HepG2 (cell line): ENCODE measurements around the gene COX4I1. TPM values are rescaled to one million over a fixed set of nuclear protein-coding genes. Genes with fewer than 3 reads are reported as not detected.

Experiments used
- ARHGAP35 ChIP-seq: sonication (generic); formaldehyde crosslinking; IDR thresholded peaks from 2 replicates; pipeline ENCODE4 v1.9.0; 2022; ENCODE audit warnings: mild to moderate bottlenecking, inconsistent platforms, moderate library complexity, missing genetic modification reagents, borderline replicate concordance
- HOXA7 ChIP-seq: sonication (generic); formaldehyde crosslinking; IDR thresholded peaks from 2 replicates; pipeline ENCODE4 v1.8.1; 2022; ENCODE audit warnings: mild to moderate bottlenecking, missing genetic modification reagents, moderate library complexity
- MIER3 ChIP-seq: IDR thresholded peaks from 2 replicates; pipeline ENCODE4 v1.6.1; 2016; ENCODE audit warnings: missing compliant biosample characterization, borderline replicate concordance
- NFATC3 ChIP-seq: sonication (generic); formaldehyde crosslinking; IDR thresholded peaks from 2 replicates; pipeline ENCODE4 v1.5.1; 2020; ENCODE audit warnings: mild to moderate bottlenecking, missing genetic modification reagents
- POGZ ChIP-seq: sonication (generic); formaldehyde crosslinking; IDR thresholded peaks from 2 replicates; pipeline ENCODE4 v1.4.0; 2020; ENCODE audit warnings: mild to moderate bottlenecking, missing genetic modification reagents
- SOX5 ChIP-seq: IDR thresholded peaks from 2 replicates; pipeline ENCODE4 v1.6.1; 2016; ENCODE audit warnings: borderline replicate concordance
- ZNF432 ChIP-seq: sonication (generic); formaldehyde crosslinking; IDR thresholded peaks from 2 replicates; pipeline ENCODE4 v1.5.0; 2020; ENCODE audit warnings: missing genetic modification reagents, mild to moderate bottlenecking, borderline replicate concordance
- ZNF776 ChIP-seq: sonication (generic); formaldehyde crosslinking; IDR thresholded peaks from 2 replicates; pipeline ENCODE4 v1.4.0; 2020; ENCODE audit warnings: mild to moderate bottlenecking, missing genetic modification reagents
- ZNF781 ChIP-seq: sonication (generic); formaldehyde crosslinking; IDR thresholded peaks from 2 replicates; pipeline ENCODE4 v1.5.1; 2020; ENCODE audit warnings: borderline replicate concordance, mild to moderate bottlenecking, missing genetic modification reagents; ENCODE audit errors: not compliant biosample characterization
- polyA plus RNA-seq, 8 experiments: library from polyadenylated mRNA; depleted of rRNA in 3 of 8; stranded (reverse) in 7 of 8; unstranded in 1 of 8; fragments of >200 nt; fragmentation: Illumina TruSeq in 4 of 8; extraction: Trizol in 4 of 8; gene quantifications; 2 replicates each; pipeline versions ENCODE4 v1.2.1 to v1.2.3, GENCODE V29; 2011 to 2016; ENCODE audit warnings: low read depth in 4 of 8, missing spikeins in 1 of 8, mixed read lengths in 1 of 8; ENCODE audit not compliant: insufficient read depth in 1 of 8
- total RNA-seq, 5 experiments: library from RNA; depleted of rRNA; stranded (reverse); fragments of >200 nt; fragmentation: Illumina TruSeq; extraction: Trizol; gene quantifications; 2 replicates each; pipeline ENCODE4 v1.2.3, GENCODE V29; 2016; ENCODE audit warnings: low read depth in 1 of 5
- TF ChIP-seq, protein P1 (sequence below): sonication (generic); formaldehyde crosslinking; IDR thresholded peaks from 2 replicates; pipeline ENCODE4 v1.4.0; 2020; ENCODE audit warnings: mild to moderate bottlenecking, missing genetic modification reagents
- TF ChIP-seq, protein P2 (sequence below): sonication (generic); formaldehyde crosslinking; IDR thresholded peaks from 2 replicates; pipeline ENCODE4 v1.4.0; 2020; ENCODE audit warnings: mild to moderate bottlenecking, missing genetic modification reagents
- TF ChIP-seq, protein P3 (sequence below): sonication (generic); formaldehyde crosslinking; IDR thresholded peaks from 2 replicates; pipeline ENCODE4 v1.5.0; 2020; ENCODE audit warnings: mild to moderate bottlenecking, missing genetic modification reagents, borderline replicate concordance
- TF ChIP-seq, protein P4 (sequence below): sonication (generic); formaldehyde crosslinking; IDR thresholded peaks from 2 replicates; pipeline ENCODE4 v1.8.1; 2023; ENCODE audit warnings: mild to moderate bottlenecking, inconsistent platforms, moderate library complexity, missing genetic modification reagents, borderline replicate concordance
- TF ChIP-seq, protein P5 (sequence below): sonication (generic); formaldehyde crosslinking; IDR thresholded peaks from 2 replicates; pipeline ENCODE4 v1.4.0; 2020; ENCODE audit warnings: mild to moderate bottlenecking, missing genetic modification reagents, borderline replicate concordance
- TF ChIP-seq, protein P6 (sequence below), 2 experiments: sonication (generic) in 1 of 2; formaldehyde crosslinking in 1 of 2; IDR thresholded peaks; 2 replicates each; pipeline versions ENCODE4 v1.4.0 to v1.6.1; 2018 to 2020; ENCODE audit warnings: missing genetic modification reagents in 2 of 2, borderline replicate concordance in 1 of 2, low read depth in 1 of 2, mild to moderate bottlenecking in 1 of 2, missing biosample characterization in 1 of 2

The COX4I1 gene
- total and polyA plus RNA-seq, 2 of the 13 experiments (the other 11 are each of a cell fraction or from before 2014, with no cell fraction given): 658 to 902 TPM

DNA sequence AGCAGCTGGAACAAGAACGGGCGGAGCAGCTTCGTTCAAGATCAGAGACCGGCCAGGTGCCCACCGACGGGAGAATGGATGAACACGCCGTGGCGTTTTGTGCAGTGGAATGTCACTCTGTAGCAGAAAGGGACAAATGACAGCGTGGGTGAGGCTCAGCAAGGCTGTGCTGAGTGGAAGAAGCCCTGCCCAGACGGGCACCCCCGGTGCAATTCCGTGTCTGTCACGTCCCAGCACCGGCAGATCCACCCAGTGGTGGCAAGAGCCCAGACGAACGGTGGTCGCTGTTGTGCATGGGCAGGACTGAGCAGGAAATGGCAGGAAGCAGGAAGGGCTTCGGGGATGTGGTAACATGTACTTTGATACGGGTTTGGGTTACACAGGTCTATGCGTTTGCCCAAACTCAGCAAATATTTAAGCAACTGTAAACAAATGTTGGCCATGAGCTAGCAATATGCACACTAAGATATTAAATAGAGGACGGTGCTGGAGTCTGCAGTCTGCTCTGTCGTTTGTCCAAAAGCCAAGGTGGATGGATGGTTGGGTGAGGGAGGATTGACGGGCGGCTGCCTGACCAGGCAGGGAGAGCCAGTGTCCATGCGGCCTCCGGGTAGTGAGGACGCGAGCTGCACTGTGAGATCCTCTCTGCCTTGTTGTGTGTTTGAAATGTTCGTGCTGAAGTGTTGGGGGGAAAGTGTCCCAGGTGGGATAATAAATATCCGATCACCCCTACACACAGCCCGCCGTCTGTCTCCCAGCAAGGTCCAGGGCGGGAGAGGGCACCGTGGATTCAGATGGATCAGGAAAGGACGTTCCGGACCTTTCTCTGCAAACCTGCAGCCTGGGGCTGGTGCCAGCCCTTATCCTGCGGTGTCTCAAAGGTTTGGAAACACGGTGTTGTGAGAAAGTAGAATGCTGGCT is 48.4 kb downstream of the COX4I1 start (continued):
- TF ChIP-seq, protein P1, sequence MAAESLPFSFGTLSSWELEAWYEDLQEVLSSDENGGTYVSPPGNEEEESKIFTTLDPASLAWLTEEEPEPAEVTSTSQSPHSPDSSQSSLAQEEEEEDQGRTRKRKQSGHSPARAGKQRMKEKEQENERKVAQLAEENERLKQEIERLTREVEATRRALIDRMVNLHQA (CRISPR knock-in tag): no peak
- TF ChIP-seq POGZ (CRISPR knock-in tag) (peak; percentile 88), SOX5 (peak; percentile 77; the same call in 1 of the 2 replicates), ARHGAP35 (0 out of 2 replicates have a peak, but pooled peaks have one; percentile 19), ZNF781 (CRISPR knock-in tag) (no peak), HOXA7 (CRISPR knock-in tag) (peak; percentile 95), NFATC3 (CRISPR knock-in tag) (no peak), ZNF432 (CRISPR knock-in tag) (no peak), MIER3 (CRISPR knock-in tag) (peak; percentile 95; the same call in 1 of the 2 replicates), ZNF776 (CRISPR knock-in tag) (0 out of 2 replicates have a peak, but pooled peaks have one; percentile 72)
- TF ChIP-seq, protein P2, sequence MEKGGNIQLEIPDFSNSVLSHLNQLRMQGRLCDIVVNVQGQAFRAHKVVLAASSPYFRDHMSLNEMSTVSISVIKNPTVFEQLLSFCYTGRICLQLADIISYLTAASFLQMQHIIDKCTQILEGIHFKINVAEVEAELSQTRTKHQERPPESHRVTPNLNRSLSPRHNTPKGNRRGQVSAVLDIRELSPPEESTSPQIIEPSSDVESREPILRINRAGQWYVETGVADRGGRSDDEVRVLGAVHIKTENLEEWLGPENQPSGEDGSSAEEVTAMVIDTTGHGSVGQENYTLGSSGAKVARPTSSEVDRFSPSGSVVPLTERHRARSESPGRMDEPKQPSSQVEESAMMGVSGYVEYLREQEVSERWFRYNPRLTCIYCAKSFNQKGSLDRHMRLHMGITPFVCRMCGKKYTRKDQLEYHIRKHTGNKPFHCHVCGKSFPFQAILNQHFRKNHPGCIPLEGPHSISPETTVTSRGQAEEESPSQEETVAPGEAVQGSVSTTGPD (CRISPR knock-in tag): 0 out of 2 replicates have a peak, but pooled peaks have one; percentile 81
- TF ChIP-seq, protein P3, sequence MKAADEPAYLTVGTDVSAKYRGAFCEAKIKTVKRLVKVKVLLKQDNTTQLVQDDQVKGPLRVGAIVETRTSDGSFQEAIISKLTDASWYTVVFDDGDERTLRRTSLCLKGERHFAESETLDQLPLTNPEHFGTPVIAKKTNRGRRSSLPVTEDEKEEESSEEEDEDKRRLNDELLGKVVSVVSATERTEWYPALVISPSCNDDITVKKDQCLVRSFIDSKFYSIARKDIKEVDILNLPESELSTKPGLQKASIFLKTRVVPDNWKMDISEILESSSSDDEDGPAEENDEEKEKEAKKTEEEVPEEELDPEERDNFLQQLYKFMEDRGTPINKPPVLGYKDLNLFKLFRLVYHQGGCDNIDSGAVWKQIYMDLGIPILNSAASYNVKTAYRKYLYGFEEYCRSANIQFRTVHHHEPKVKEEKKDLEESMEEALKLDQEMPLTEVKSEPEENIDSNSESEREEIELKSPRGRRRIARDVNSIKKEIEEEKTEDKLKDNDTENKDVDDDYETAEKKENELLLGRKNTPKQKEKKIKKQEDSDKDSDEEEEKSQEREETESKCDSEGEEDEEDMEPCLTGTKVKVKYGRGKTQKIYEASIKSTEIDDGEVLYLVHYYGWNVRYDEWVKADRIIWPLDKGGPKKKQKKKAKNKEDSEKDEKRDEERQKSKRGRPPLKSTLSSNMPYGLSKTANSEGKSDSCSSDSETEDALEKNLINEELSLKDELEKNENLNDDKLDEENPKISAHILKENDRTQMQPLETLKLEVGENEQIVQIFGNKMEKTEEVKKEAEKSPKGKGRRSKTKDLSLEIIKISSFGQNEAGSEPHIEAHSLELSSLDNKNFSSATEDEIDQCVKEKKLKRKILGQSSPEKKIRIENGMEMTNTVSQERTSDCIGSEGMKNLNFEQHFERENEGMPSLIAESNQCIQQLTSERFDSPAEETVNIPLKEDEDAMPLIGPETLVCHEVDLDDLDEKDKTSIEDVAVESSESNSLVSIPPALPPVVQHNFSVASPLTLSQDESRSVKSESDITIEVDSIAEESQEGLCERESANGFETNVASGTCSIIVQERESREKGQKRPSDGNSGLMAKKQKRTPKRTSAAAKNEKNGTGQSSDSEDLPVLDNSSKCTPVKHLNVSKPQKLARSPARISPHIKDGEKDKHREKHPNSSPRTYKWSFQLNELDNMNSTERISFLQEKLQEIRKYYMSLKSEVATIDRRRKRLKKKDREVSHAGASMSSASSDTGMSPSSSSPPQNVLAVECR (CRISPR knock-in tag): peak; percentile 80; the same call in 1 of the 2 replicates
- TF ChIP-seq, protein P4, sequence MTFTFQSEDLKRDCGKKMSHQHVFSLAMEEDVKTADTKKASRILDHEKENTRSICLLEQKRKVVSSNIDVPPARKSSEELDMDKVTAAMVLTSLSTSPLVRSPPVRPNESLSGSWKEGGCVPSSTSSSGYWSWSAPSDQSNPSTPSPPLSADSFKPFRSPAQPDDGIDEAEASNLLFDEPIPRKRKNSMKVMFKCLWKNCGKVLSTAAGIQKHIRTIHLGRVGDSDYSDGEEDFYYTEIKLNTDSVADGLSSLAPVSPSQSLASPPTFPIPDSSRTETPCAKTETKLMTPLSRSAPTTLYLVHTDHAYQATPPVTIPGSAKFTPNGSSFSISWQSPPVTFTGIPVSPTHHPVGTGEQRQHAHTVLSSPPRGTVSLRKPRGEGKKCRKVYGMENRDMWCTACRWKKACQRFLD (CRISPR knock-in tag): no peak; the same call in 1 of the 2 replicates
- TF ChIP-seq, protein P5, sequence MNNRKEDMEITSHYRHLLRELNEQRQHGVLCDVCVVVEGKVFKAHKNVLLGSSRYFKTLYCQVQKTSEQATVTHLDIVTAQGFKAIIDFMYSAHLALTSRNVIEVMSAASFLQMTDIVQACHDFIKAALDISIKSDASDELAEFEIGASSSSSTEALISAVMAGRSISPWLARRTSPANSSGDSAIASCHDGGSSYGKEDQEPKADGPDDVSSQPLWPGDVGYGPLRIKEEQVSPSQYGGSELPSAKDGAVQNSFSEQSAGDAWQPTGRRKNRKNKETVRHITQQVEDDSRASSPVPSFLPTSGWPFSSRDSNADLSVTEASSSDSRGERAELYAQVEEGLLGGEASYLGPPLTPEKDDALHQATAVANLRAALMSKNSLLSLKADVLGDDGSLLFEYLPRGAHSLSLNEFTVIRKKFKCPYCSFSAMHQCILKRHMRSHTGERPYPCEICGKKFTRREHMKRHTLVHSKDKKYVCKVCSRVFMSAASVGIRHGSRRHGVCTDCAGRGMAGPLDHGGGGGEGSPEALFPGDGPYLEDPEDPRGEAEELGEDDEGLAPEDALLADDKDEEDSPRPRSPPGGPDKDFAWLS (CRISPR knock-in tag): peak; percentile 82; the same call in 1 of the 2 replicates
- TF ChIP-seq, protein P6, sequence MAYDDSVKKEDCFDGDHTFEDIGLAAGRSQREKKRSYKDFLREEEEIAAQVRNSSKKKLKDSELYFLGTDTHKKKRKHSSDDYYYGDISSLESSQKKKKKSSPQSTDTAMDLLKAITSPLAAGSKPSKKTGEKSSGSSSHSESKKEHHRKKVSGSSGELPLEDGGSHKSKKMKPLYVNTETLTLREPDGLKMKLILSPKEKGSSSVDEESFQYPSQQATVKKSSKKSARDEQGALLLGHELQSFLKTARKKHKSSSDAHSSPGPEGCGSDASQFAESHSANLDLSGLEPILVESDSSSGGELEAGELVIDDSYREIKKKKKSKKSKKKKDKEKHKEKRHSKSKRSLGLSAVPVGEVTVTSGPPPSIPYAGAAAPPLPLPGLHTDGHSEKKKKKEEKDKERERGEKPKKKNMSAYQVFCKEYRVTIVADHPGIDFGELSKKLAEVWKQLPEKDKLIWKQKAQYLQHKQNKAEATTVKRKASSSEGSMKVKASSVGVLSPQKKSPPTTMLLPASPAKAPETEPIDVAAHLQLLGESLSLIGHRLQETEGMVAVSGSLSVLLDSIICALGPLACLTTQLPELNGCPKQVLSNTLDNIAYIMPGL (CRISPR knock-in tag; IDR thresholded peaks at IDR 0.05; ENCODE audit: borderline replicate concordance in 1 of 2, low read depth in 1 of 2): peak; percentile 24 to 57; a peak in 2 of 4 replicates
